ENCODE data around the gene TNFRSF9.
A peak's percentile ranks its signal among the peaks of the same experiment; 100 is the strongest.
"Not testable (repeated sequence)": the region's sequence is repeated elsewhere in the genome, so short reads cannot be mapped to it uniquely, and the experiment has no call there.

The TNFRSF9 gene

DNA sequence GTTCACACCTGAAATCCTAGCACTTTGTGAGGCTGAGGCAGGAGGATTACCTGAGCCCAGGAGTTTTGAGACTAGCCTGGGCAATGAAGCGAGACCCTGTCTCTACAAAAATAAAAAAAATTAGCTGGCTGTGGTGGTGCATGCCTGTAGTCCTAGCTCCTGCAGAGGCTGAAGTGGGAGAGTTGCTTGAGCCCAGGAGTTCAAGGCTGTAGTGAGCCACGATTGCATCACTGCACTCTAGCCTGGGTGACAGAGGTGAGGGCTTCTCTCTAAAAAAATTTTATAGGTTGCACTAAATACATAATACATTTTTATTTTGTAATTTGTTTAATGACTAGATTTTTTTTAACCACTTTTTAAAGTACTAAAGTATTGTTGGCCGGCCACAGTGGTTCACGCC, 27.0 kb upstream of the TNFRSF9 start:
- no peak overlapping the region for H3K4me3 ChIP-seq (ENCODE audit: low read depth, low read length)
- TF ChIP-seq, protein P1, sequence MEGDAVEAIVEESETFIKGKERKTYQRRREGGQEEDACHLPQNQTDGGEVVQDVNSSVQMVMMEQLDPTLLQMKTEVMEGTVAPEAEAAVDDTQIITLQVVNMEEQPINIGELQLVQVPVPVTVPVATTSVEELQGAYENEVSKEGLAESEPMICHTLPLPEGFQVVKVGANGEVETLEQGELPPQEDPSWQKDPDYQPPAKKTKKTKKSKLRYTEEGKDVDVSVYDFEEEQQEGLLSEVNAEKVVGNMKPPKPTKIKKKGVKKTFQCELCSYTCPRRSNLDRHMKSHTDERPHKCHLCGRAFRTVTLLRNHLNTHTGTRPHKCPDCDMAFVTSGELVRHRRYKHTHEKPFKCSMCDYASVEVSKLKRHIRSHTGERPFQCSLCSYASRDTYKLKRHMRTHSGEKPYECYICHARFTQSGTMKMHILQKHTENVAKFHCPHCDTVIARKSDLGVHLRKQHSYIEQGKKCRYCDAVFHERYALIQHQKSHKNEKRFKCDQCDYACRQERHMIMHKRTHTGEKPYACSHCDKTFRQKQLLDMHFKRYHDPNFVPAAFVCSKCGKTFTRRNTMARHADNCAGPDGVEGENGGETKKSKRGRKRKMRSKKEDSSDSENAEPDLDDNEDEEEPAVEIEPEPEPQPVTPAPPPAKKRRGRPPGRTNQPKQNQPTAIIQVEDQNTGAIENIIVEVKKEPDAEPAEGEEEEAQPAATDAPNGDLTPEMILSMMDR (IDR thresholded peaks at IDR 0.05; ENCODE audit: low read depth, low read length) = no peak

DNA sequence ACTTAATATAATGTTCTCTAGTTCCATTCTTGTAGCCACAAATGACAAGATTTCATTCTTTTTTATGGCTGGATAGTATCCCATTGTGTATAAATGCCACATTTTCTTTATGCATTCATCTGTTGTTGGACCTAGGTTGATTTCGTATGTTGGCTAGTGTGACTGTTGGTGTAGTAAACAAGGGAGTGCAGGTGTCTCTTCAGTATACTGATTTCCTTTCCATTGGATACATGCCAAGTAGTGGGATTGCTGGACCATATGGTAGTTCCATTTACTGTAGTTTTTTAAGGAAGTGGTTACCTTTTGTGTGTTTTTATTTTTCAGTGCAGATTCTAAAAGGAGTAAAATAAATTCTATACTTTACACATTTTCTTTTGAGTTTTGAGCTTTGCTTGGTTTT, 26.6 kb upstream of the TNFRSF9 start:
- TF ChIP-seq, protein P1 (IDR thresholded peaks at IDR 0.05; ENCODE audit: low read depth, low read length) = no peak
- no peak overlapping the region for H3K4me3 ChIP-seq (ENCODE audit: low read depth, low read length)

DNA sequence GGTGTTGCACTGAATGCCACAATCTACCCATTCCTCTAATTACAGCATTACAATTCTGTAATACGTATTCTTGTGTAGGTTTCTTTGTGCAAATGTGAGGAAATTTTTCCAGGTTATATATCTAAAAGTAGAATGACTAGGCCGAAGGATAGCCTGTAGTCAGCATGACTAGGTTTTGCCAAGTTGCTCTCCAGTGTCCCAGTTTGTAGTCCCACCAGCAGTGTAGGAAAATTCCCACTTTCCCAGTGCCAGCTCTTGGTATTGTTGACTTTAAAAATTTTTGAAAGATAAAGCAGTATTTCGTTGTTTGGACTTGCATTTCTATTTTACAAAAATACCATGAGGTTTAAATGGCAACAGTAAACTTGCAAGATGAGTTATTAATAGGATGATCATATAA, 23.8 kb upstream of the TNFRSF9 start:
- TF ChIP-seq, protein P1 (IDR thresholded peaks at IDR 0.05; ENCODE audit: low read depth, low read length) = no peak
- no peak overlapping the region for H3K4me3 ChIP-seq (ENCODE audit: low read depth, low read length)

DNA sequence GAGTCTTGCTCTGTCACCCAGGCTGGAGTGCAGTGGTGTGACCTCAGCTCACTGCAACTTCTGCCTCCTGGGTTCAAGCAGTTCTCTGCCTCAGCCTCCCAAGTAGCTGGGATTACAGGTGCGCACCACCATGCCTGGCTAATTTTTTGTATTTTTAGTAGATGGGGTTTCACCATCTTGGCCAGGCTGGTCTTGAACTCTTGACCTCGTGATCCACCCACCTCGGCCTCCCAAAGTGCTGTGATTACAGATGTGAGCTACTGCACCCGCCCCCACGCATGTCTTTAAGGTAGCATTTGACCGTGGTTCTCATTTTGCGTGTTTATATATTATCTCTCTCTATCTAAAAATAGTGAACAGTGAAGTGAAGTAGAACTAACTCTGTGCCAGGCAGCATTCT, 23.2 kb upstream of the TNFRSF9 start:
- H3K4me3 ChIP-seq (ENCODE audit: low read depth, low read length) = not testable (repeated sequence)

DNA sequence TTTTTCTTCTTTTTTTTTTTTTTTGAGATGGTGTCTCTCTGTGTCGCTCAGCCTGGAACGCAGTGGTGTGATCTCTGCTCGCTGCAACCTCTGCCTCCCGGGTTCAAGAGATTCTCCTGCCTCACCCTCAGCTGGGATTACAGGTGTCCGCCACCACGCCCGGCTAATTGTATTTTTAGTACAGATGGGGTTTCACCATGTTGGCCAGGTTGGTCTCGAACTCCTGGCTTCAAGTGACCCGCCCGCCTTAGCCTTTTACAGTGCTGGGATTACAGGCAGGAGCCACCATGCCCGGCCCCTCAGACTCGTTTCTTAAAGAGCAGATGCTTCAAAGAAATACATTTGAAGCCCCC, 22.7 kb upstream of the TNFRSF9 start:
- not testable (repeated sequence) for H3K4me3 ChIP-seq (ENCODE audit: low read depth, low read length)

DNA sequence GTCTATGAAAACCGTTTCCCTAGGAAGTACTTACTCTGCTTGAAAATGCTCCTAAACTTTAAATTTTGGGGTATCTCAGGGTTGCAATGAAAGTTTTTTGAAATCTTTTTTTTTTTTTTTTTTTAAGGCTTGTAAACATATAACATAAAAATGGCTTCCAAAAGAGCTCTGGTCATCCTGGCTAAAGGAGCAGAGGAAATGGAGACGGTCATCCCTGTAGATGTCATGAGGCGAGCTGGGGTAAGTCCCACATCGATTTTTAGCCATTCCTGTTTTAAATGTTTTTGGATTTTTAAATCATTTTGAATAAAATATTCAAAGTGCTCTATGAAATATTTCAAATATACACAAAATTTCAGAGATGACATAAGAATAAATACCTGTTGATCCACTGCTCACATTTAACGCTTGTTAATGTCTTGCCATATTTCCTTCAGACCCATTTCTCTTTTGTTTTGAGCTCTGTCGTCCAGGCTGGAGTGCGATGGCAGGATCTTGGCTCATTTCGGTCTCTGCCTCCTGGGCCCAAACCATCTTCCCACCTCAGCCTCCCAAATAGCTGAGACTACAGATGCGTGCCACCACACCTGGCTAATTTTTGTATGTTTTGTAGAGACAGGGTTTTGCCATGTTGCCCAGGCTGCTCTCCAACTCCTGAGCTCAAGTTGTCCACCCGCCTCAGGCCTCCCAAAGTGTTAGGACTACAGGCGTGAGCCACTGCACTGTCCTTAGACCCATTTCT, 22.2 kb upstream of the TNFRSF9 start:
- H3K4me3 ChIP-seq (ENCODE audit: low read depth, low read length) = peak overlapping the region; percentile 72
- TF ChIP-seq, protein P1 (IDR thresholded peaks at IDR 0.05; ENCODE audit: low read depth, low read length) = no peak

DNA sequence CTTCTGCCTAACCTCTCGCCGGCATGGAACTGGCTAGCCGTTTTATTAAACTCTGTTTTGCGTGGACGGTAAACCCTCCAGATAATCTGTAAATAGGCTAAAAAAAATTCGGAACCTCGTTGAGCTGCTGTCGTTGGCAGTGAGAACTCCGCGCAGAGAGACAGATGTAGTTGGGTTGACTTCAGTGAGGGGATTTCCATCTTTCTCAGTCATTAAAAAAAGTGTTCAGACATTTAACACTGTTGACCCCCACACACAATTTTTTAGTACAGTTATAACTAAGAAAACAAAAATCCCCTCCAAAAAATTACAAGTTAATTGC, 21.3 kb upstream of the TNFRSF9 start:
- TF ChIP-seq, protein P1 (IDR thresholded peaks at IDR 0.05; ENCODE audit: low read depth, low read length) = no peak
- H3K4me3 ChIP-seq (ENCODE audit: low read depth, low read length) = peak overlapping the region; percentile 72

DNA sequence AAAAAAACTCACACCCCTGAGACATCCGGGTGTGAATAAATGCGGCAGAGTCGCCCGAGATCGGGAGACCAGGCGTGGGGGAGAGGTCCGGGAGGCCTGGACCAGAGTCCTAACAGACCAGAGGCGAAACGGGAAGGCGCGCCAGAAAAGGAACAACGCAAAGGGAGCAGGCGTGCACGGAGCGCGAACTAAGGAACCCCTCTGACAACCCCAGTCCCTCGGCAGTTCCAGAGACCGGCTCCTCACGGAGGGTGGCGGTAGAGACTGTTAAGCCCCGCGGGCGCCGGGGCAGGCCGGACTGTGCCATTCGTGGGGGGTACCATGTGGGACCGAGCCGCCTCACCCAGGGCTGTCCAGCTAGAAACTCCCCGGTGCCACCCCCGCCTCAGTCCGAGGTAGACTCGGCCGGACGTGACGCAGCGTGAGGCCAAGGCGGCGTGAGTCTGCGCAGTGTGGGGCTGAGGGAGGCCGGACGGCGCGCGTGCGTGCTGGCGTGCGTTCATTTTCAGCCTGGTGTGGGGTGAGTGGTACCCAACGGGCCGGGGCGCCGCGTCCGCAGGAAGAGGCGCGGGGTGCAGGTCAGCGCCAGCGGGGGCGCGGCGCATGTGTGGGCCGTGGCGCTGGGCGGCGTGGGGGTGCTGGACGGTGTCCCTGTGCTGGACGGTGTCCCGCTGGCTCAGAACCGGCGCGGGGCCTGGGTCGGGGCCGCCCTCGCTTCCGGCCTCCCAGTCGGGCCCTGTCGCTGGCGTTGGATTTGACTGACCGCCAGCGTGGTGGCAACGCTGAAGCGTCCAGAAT, 20.8 kb upstream of the TNFRSF9 start, which contains the start of gene PARK7:
TSS of gene PARK7 (plus strand) at position 496 of the 798 bp plus-strand sequence. CDS start 1,075 bp downstream, outside the sequence.
- TF ChIP-seq, protein P1 (IDR thresholded peaks at IDR 0.05; ENCODE audit: low read depth, low read length) = peak; percentile 27; the same call in 1 of the 2 replicates
- H3K4me3 ChIP-seq (ENCODE audit: low read depth, low read length) = peak within 1 kb of the TSS; percentile 72

Data from WI38 (cell line).